Caco-2 (cell line): ENCODE measurements around the gene HK1. TPM values are rescaled to one million over a fixed set of nuclear protein-coding genes. Genes with fewer than 3 reads are reported as not detected.

Source experiments
- BruUV-seq: library from RNA; stranded (reverse); fragments of 400-500 nt; replicated peaks from 2 replicates; lab custom pipeline; 2021; lab: Mats Ljungman, UMichigan
- CTCF ChIA-PET: fragments of 300-600 bp; sonication (Branson Sonifier 250); formaldehyde crosslinking; loops from one replicate; lab custom pipeline; 2022; ENCODE audit warnings: antibody characterized with exemption; lab: Charles Lee
- POLR2A ChIA-PET: fragments of 300-600 bp; sonication (Branson Sonifier 250); formaldehyde crosslinking; loops from one replicate; lab custom pipeline; 2022; ENCODE audit warnings: antibody characterized with exemption; lab: Charles Lee
- DNase-seq, 2 experiments: peaks; one replicate each; pipeline versions ENCODE4 v3.0.0 to v3.0.0-alpha.2; 2020 to 2022
- H3K27me3 ChIP-seq: replicated peaks from 2 replicates; pipeline ENCODE4 v1.6.0; 2011; ENCODE audit warnings: low read length; ENCODE audit not compliant: control insufficient read depth, insufficient read depth
- H3K36me3 ChIP-seq: 2 replicates; pipeline ENCODE4 v1.5.1; 2011; ENCODE audit warnings: low read length; ENCODE audit not compliant: control insufficient read depth, insufficient read depth
- H3K4me1 ChIP-seq: fragments of 250-450 bp; sonication (Bioruptor Pico); 2 replicates; pipeline ENCODE4 v1.5.1; 2020; ENCODE audit warnings: mild to moderate bottlenecking
- H3K4me3 ChIP-seq: 2 replicates; pipeline ENCODE4 v1.5.1; 2011; ENCODE audit warnings: low read depth, mild to moderate bottlenecking, control low read depth, low read length
- H3K9me3 ChIP-seq: fragments of 250-450 bp; sonication (Bioruptor Pico); 2 replicates; pipeline ENCODE4 v1.5.1; 2020; ENCODE audit warnings: mild to moderate bottlenecking, moderate library complexity
- H3K27ac Mint-ChIP-seq: one replicate; pipeline ENCODE4 v1.8.0; 2022; ENCODE audit warnings: mixed read lengths; ENCODE audit not compliant: unreplicated experiment
- H3K27me3 Mint-ChIP-seq: one replicate; pipeline ENCODE4 v1.8.0; 2022; ENCODE audit warnings: mixed read lengths; ENCODE audit not compliant: insufficient read depth, unreplicated experiment
- H3K36me3 Mint-ChIP-seq: one replicate; pipeline ENCODE4 v1.8.0; 2022; ENCODE audit warnings: mild to moderate bottlenecking, mixed read lengths; ENCODE audit not compliant: insufficient read depth, unreplicated experiment
- H3K4me1 Mint-ChIP-seq: one replicate; pipeline ENCODE4 v1.8.0; 2022; ENCODE audit warnings: low read depth, mixed read lengths; ENCODE audit not compliant: unreplicated experiment
- H3K4me3 Mint-ChIP-seq: one replicate; pipeline ENCODE4 v1.8.0; 2022; ENCODE audit warnings: mild to moderate bottlenecking, moderate library complexity, mixed read lengths; ENCODE audit not compliant: unreplicated experiment
- H3K9me3 Mint-ChIP-seq: one replicate; pipeline ENCODE4 v1.8.0; 2022; ENCODE audit warnings: mixed read lengths; ENCODE audit not compliant: unreplicated experiment
- intact Hi-C: fragments of 100-400 bp; cut with micrococcal nuclease; formaldehyde crosslinking; loops from one replicate; pipeline ENCODE4 v1.10.0; 2022; ENCODE audit not compliant: unreplicated experiment
- total RNA-seq: library from RNA; stranded (reverse); gene quantifications from 2 replicates; pipeline ENCODE4 v1.2.3, GENCODE V29; 2022
- TF ChIP-seq, protein P1 (sequence below), 2 experiments: fragments of 200-600 bp in 1 of 2; IDR thresholded peaks; 1 replicate in 1 of 2; 2 replicates in 1 of 2; pipeline versions ENCODE4 v1.5.1 to v1.8.0; 2011 to 2022; ENCODE audit warnings: antibody characterized with exemption in 1 of 2, control low read depth in 1 of 2, inconsistent platforms in 1 of 2, low read depth in 1 of 2, low read length in 1 of 2, mild to moderate bottlenecking in 1 of 2, moderate library complexity in 1 of 2; ENCODE audit not compliant: insufficient read depth in 1 of 2, severe bottlenecking in 1 of 2, unreplicated experiment in 1 of 2

HK1 gene
- total RNA-seq, 1 experiment from 2014 or later = 35.4 TPM

DNA sequence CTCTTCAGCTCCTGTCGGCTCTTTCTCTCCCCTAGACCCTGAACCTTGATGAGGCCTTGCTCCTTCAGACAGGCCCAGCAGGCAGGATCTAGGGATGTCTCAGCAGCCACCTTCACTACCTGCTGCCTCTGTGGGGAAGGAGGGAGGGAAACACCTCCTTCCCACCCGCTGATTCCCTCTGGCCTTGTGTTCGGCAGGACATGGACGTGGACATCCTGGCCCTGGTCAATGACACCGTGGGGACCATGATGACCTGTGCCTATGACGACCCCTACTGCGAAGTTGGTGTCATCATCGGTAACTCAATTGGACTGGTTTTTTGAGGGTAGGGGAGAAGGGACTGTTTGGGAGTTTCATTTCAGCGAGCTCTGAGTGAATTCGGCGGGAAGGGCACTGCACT lies 37.8 kb upstream of the HK1 start:
- TF ChIP-seq, protein P1, sequence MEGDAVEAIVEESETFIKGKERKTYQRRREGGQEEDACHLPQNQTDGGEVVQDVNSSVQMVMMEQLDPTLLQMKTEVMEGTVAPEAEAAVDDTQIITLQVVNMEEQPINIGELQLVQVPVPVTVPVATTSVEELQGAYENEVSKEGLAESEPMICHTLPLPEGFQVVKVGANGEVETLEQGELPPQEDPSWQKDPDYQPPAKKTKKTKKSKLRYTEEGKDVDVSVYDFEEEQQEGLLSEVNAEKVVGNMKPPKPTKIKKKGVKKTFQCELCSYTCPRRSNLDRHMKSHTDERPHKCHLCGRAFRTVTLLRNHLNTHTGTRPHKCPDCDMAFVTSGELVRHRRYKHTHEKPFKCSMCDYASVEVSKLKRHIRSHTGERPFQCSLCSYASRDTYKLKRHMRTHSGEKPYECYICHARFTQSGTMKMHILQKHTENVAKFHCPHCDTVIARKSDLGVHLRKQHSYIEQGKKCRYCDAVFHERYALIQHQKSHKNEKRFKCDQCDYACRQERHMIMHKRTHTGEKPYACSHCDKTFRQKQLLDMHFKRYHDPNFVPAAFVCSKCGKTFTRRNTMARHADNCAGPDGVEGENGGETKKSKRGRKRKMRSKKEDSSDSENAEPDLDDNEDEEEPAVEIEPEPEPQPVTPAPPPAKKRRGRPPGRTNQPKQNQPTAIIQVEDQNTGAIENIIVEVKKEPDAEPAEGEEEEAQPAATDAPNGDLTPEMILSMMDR (IDR thresholded peaks at IDR 0.05; ENCODE audit: insufficient read depth in 1 of 2, low read depth in 1 of 2, low read length in 1 of 2, severe bottlenecking in 1 of 2, unreplicated experiment in 1 of 2) = no peak
- intact Hi-C loops = no loop called here
- CTCF ChIA-PET = interaction anchor here (1.0 kb wide), 1 partner anchor 152 kb away, joined by 5 read pairs; no protein-coding TSS in a partner anchor
- Histone ChIP-seq H3K36me3 (no peaks in the 10 kb centered on the region), H3K27me3 (no peaks in the 10 kb centered on the region), H3K4me1 (no peaks in the 10 kb centered on the region), H3K9me3 (no peaks in the 10 kb centered on the region), H3K4me3 (no peak overlapping the region)
- no peak overlapping the region for H3K4me3 Mint-ChIP-seq
- H3K27ac Mint-ChIP-seq = no peak overlapping the region
- no peaks in the 10 kb centered on the region for H3K27me3 Mint-ChIP-seq
- H3K4me1 Mint-ChIP-seq = no peaks in the 10 kb centered on the region
- DNase-seq = no peak
- BruUV-seq = no TSS peak
- no peaks in the 10 kb centered on the region for H3K36me3 Mint-ChIP-seq
- POLR2A ChIA-PET = no interaction called here
- no peaks in the 10 kb centered on the region for H3K9me3 Mint-ChIP-seq

DNA sequence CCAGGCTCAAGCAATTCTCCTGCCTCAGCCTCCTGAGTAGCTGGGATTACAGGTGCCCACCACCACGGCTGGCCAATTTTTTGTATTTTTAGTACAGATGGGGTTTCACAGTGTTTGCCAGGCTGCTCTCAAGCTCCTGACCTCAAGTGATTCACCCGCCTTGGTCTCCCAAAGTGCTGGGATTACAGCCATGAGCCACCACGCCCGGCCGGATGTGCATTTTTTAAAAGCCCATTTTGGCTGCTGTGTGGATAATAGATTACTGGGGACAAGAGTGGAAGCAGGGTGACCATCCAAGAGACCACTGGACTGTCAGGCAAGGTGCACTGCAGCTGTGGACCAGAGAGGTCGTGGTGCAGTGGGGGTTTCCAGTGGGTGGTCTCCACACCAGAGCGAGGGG lies 36.7 kb upstream of the HK1 start:
- Histone ChIP-seq H3K27me3 (no peaks in the 10 kb centered on the region), H3K9me3 (no peaks in the 10 kb centered on the region), H3K4me1 (no peaks in the 10 kb centered on the region), H3K36me3 (no peaks in the 10 kb centered on the region), H3K4me3 (no peak overlapping the region)
- H3K27ac Mint-ChIP-seq = no peak overlapping the region
- TF ChIP-seq, protein P1 (IDR thresholded peaks at IDR 0.05; ENCODE audit: insufficient read depth in 1 of 2, low read depth in 1 of 2, low read length in 1 of 2, severe bottlenecking in 1 of 2, unreplicated experiment in 1 of 2) = no peak
- BruUV-seq = no TSS peak
- no peaks in the 10 kb centered on the region for H3K4me1 Mint-ChIP-seq
- no peaks in the 10 kb centered on the region for H3K27me3 Mint-ChIP-seq
- intact Hi-C loops = no loop called here
- no peak overlapping the region for H3K4me3 Mint-ChIP-seq
- H3K36me3 Mint-ChIP-seq = no peaks in the 10 kb centered on the region
- ChIA-PET POLR2A (no interaction called here), CTCF (interaction anchor here (2.0 kb wide), 1 partner anchor 151 kb away, joined by 4 read pairs; no protein-coding TSS in a partner anchor)
- no peaks in the 10 kb centered on the region for H3K9me3 Mint-ChIP-seq
- DNase-seq = no peak

DNA sequence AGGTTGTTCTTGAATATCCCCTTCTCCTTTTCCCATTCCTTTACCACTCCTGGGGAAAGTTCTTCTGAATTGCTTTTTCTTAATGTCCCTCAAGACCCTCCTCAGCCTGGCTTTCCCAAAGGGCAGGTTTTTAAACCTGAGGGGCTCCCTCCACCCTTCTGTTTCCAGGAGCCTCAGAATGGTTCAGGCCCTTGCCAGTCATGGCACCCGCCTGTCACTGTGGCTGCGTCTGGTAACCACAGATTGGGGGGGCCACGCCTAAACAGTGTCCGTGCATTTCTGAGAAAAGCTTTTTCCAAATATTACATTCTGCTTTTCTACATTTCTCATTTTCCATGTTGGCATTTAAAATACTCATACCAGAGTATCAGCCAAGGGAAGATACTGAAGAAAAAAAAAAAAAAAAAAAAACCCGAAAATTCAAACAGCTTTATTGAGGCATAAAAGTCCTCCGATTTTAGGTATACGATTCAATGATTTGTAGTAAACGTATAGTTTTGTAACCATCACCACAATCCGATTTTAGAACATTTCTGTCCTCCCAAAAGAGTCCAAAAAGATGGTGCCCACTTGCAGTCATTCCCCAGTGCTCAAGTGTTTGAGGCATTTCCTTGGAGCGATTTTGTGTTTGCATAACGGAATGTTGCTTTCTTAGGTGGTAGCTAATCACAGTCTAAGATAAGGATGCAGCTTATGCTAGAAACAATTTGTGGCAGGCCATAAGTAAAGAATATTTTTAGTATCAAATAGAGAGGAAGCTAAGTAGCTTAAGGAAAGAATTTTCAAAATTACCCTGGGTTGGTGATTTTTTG lies 36.0 kb upstream of the HK1 start:
- Mint-ChIP-seq H3K4me3 (no peak overlapping the region), H3K27me3 (no peaks in the 10 kb centered on the region), H3K4me1 (no peaks in the 10 kb centered on the region), H3K36me3 (no peaks in the 10 kb centered on the region), H3K9me3 (no peaks in the 10 kb centered on the region), H3K27ac (no peak overlapping the region)
- DNase-seq = no peak
- BruUV-seq = no TSS peak
- Histone ChIP-seq H3K4me1 (no peaks in the 10 kb centered on the region), H3K36me3 (no peaks in the 10 kb centered on the region), H3K27me3 (no peaks in the 10 kb centered on the region), H3K9me3 (no peaks in the 10 kb centered on the region), H3K4me3 (no peak overlapping the region)
- POLR2A ChIA-PET = interaction anchor here (0.7 kb wide), 1 partner anchor 13 kb away, joined by 10 read pairs; no protein-coding TSS in a partner anchor
- TF ChIP-seq, protein P1 (IDR thresholded peaks at IDR 0.05; ENCODE audit: insufficient read depth in 1 of 2, low read depth in 1 of 2, low read length in 1 of 2, severe bottlenecking in 1 of 2, unreplicated experiment in 1 of 2) = no peak
- CTCF ChIA-PET = interaction anchor here (1.3 to 2.0 kb wide), 2 partner anchors 150 to 166 kb away, joined by 4 to 5 read pairs; no protein-coding TSS in a partner anchor
- intact Hi-C loops = no loop called here
